OCI-LY1 (cell line): ENCODE measurements around the gene GTSE1.

Source experiments
- CTCF ChIP-seq: fragments of 200-600 bp; sonication (generic), shearing (Covaris generic); IDR thresholded peaks from 2 replicates; pipeline ENCODE4 v1.5.1; 2017; ENCODE audit warnings: mild to moderate bottlenecking, antibody characterized with exemption, low read length, moderate library complexity, mixed read lengths
- EZH2 ChIP-seq: fragments of 200-600 bp; sonication (generic), shearing (Covaris generic); IDR thresholded peaks from 2 replicates; pipeline ENCODE4 v1.8.0; 2017; ENCODE audit warnings: borderline replicate concordance, mixed run types, mild to moderate bottlenecking, antibody characterized with exemption, low read length, moderate library complexity, mixed read lengths

- TF ChIP-seq CTCF, result no peak
- TF ChIP-seq EZH2, result no peak
These were observed 36.6 kb upstream of the GTSE1 start for GRCh38 chr22:46260038-46260437.
